Thymus (tissue), 11 donors: ENCODE results near the gene HIPK2. TPM values are rescaled to one million over a fixed set of nuclear protein-coding genes. Genes with fewer than 3 reads are reported as not detected.

Experiments used
- DNase-seq, 9 donors: peaks; one replicate each; pipeline ENCODE4 v3.0.0-alpha.2; 2013; ENCODE audit warnings: low spot score in 9 of 9, low read depth in 6 of 9, missing footprints in 1 of 9
- H3K27ac ChIP-seq, 2 donors: one replicate each; pipeline ENCODE4 v1.5.1; 2013; ENCODE audit warnings: control low read depth in 1 of 2, low read depth in 1 of 2, low read length in 1 of 2, mild to moderate bottlenecking in 1 of 2, moderate library complexity in 1 of 2
- H3K27me3 ChIP-seq, 2 donors: one replicate each; pipeline ENCODE4 v1.5.1; 2013; ENCODE audit warnings: low read length in 1 of 2; ENCODE audit not compliant: control insufficient read depth in 2 of 2, insufficient read depth in 1 of 2
- H3K36me3 ChIP-seq, 2 donors: one replicate each; pipeline ENCODE4 v1.5.1; 2013; ENCODE audit warnings: low read length in 1 of 2, mild to moderate bottlenecking in 1 of 2, moderate library complexity in 1 of 2; ENCODE audit not compliant: control insufficient read depth in 2 of 2, insufficient read depth in 2 of 2
- H3K4me1 ChIP-seq, 2 donors: one replicate each; pipeline ENCODE4 v1.5.1; 2013; ENCODE audit warnings: low read length in 2 of 2; ENCODE audit not compliant: control insufficient read depth in 2 of 2, insufficient read depth in 2 of 2
- H3K4me3 ChIP-seq, 2 donors: one replicate each; pipeline ENCODE4 v1.5.1; 2013; ENCODE audit warnings: low read length in 2 of 2, control low read depth in 1 of 2, mild to moderate bottlenecking in 1 of 2
- H3K9me3 ChIP-seq, 2 donors: one replicate each; pipeline ENCODE4 v1.5.1; 2013; ENCODE audit warnings: low read length in 1 of 2, mild to moderate bottlenecking in 1 of 2; ENCODE audit not compliant: control insufficient read depth in 2 of 2, insufficient read depth in 1 of 2
- WGBS: extraction: QIAGEN DNeasy Blood & Tissue Kit; methylation state at CpG from one replicate; pipeline ENCODE4 v1.1.7; 2013; 5-methylcytosine and 5-hydroxymethylcytosine counted together
- polyA plus RNA-seq: library from polyadenylated mRNA; stranded (reverse); fragments of 200-250 nt; gene quantifications from one replicate; pipeline ENCODE4 v1.2.3, GENCODE V29; 2013
- total RNA-seq: library from RNA; stranded (reverse); fragments of 120-200 nt; gene quantifications from one replicate; pipeline ENCODE4 v1.2.4, GENCODE V29; 2013
- donor health status: healthy.

Gene HIPK2
- total and polyA plus RNA-seq, 2 donors, result 3.4 to 5.8 TPM

DNA sequence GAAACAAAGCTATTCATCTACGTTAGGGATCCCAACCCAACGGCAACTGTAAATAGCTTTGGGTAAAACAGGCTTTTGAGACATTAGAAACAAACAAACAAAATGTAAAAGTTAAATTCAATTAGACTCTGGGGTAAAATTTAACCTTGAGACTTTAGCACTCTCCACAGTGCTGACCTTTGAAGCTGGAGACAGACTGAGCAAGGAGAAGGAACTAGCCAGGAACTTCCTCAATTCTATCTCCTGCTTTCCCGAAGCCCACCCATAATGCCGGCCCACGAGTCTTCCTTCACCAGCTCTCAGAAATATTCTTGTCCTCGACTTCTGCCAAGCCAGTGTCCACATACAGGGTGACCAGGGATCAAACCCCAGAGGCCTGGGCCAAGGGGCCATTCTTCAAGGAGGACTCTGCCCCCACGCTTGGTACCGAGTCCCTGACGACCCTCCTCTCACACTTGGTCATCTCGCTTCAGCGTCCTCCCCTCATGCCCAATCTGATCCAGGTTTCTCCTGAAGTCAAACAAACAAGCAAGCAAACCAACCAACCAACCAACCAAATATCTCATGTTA, 114.1 kb downstream of the HIPK2 start:
- H3K4me1 ChIP-seq, result peaks cover 0 to 2% of the 10 kb centered on the region in 2 donors
- no peak overlapping the region for H3K27ac ChIP-seq

DNA sequence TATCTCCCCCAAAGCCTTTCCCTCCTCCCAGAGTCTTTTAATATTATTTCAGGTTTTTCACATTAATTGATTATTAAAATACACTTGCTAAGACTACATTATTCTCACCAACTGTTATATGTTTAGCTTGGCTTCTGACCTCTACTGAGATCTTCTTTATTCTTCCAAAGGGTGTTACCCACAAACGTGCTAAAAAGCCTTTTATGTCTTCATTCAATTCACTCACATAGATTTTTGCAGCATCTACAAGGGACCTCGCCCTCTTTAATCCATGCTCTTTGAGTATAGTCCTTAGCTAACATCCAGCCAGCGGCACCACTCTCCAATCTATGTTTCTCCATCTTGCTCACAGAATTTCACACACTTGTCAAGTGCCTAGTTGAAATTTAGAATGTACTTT, 115.9 kb downstream of the HIPK2 start:
- DNase-seq, result no peak
- Histone ChIP-seq H3K27ac (no peak overlapping the region), H3K27me3 (no peaks in the 10 kb centered on the region), H3K9me3 (no peaks in the 10 kb centered on the region), H3K36me3 (peaks cover 0 to 4% of the 10 kb centered on the region in 2 donors), H3K4me3 (no peak overlapping the region), H3K4me1 (peaks cover 0 to 2% of the 10 kb centered on the region in 2 donors)
- 88% methylated on average over 3 of the region's 3 CpGs for WGBS

More for the DNA sequence above, 114.1 kb downstream of the HIPK2 start:
- DNase-seq, result no peak
- 95% methylated on average over 11 of the region's 11 CpGs for WGBS
- peaks cover 0 to 4% of the 10 kb centered on the region in 2 donors for H3K36me3 ChIP-seq
- no peaks in the 10 kb centered on the region for H3K27me3 ChIP-seq
- no peak overlapping the region for H3K4me3 ChIP-seq
- no peaks in the 10 kb centered on the region for H3K9me3 ChIP-seq

DNA sequence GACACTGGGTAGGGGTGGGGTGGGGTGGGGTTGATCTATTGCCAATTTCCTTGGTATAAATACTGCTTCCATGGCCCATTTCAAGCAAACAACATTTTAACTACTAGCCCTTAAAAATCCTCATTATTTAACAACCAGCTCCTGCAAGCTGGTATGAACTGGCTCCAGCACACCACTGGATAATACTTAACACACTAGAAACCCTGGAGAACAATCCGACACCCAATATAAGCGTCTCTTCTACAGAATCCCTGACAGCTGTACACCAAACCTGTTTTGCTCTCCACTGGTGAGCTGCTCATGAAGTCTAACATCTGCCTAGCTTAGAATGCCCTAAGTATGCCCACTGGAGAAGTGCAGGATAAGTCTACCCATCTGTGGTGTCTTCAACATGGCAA, 116.8 kb downstream of the HIPK2 start:
- WGBS, result 98% methylated on average over 2 of the region's 2 CpGs
- H3K36me3 ChIP-seq, result peaks cover 0 to 4% of the 10 kb centered on the region in 2 donors
- no peak for DNase-seq
- H3K27ac ChIP-seq, result no peak overlapping the region
- peaks cover 0 to 3% of the 10 kb centered on the region in 2 donors for H3K4me1 ChIP-seq
- no peaks in the 10 kb centered on the region for H3K9me3 ChIP-seq
- H3K4me3 ChIP-seq, result no peak overlapping the region
- no peaks in the 10 kb centered on the region for H3K27me3 ChIP-seq

DNA sequence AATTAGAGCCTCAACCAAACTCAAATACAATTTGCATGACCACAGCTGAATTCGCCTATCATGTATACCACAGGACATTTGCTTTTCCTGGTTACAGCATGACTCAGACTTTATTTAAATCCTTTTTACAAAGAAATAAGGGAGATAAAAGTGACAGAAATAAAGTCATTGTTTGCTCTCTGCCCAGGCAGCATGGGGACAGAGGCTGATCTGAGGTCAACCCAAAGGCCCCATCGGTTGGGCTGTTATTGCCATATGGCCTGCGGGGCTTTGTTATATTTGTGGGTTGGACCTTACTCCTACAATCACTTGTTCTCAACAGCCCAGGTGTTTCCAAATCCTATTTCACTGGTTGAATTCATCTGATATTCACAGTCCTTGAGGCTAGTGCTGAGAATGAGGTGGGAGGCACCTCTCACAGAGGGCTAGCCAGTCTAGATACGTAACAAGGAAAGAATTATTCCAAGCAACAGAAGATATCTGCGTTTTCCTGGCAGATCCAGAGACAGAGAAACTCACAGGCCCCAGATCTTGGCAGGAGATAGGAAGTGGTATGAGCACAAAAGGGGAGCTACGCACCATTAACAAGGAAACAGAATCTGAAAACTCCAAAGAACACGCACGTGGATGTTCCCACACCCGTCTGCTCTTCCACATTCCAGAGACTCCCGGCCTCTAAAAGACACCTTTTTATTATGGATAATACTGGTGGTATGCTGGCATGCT, 117.3 kb downstream of the HIPK2 start:
- Histone ChIP-seq H3K27ac (no peak overlapping the region), H3K9me3 (no peaks in the 10 kb centered on the region), H3K36me3 (peaks cover 0 to 4% of the 10 kb centered on the region in 2 donors), H3K27me3 (no peaks in the 10 kb centered on the region), H3K4me3 (no peak overlapping the region), H3K4me1 (peaks cover under 1 to 8% of the 10 kb centered on the region in 2 donors)
- DNase-seq, result no peak
- 93% methylated on average over 10 of the region's 10 CpGs for WGBS

DNA sequence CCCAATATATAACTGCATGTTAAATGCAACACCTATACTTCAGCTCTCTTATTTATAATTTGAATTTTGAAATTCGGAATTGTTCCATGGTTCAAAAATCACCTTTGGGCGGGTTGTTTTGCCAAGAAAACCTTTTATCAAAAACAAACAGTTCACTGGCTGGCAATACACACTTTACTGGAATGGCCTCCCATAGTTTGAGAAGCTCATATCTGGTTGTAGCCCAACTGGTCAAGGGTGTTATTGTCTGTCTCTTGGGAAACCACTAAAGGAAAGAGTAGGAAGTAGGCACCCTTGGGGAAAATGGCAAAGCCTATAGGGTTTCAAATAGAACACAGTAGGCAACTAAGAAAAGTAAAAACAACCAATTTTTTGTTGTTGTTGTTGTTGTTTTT, 117.9 kb downstream of the HIPK2 start:
- Histone ChIP-seq H3K27me3 (no peaks in the 10 kb centered on the region), H3K9me3 (no peaks in the 10 kb centered on the region), H3K27ac (no peak overlapping the region), H3K36me3 (peaks cover 0 to 2% of the 10 kb centered on the region in 2 donors), H3K4me1 (peaks cover 5 to 14% of the 10 kb centered on the region in 2 donors), H3K4me3 (no peak overlapping the region)
- DNase-seq, result no peak
- 98% methylated on average over 2 of the region's 2 CpGs for WGBS

GRCh38 chr7:139658908-139659675, 118.7 kb downstream of the HIPK2 start:
- 95% methylated on average over 14 of the region's 14 CpGs for WGBS
- Histone ChIP-seq H3K9me3 (no peaks in the 10 kb centered on the region), H3K27me3 (no peaks in the 10 kb centered on the region), H3K4me1 (peaks cover 5 to 19% of the 10 kb centered on the region in 2 donors), H3K36me3 (peaks cover 0 to 2% of the 10 kb centered on the region in 2 donors), H3K27ac (no peak overlapping the region), H3K4me3 (no peak overlapping the region)
- DNase-seq, result no peak

- Histone ChIP-seq H3K36me3 (peaks cover 0 to 3% of the 10 kb centered on the region in 2 donors), H3K4me3 (no peak overlapping the region), H3K4me1 (peaks cover 5 to 21% of the 10 kb centered on the region in 2 donors), H3K27ac (no peak overlapping the region), H3K9me3 (no peaks in the 10 kb centered on the region), H3K27me3 (no peaks in the 10 kb centered on the region)
- no peak for DNase-seq
- WGBS, result 94% methylated on average over 3 of the region's 3 CpGs
Measured at GRCh38 chr7:139658296-139658695, 119.5 kb downstream of the HIPK2 start.

DNA sequence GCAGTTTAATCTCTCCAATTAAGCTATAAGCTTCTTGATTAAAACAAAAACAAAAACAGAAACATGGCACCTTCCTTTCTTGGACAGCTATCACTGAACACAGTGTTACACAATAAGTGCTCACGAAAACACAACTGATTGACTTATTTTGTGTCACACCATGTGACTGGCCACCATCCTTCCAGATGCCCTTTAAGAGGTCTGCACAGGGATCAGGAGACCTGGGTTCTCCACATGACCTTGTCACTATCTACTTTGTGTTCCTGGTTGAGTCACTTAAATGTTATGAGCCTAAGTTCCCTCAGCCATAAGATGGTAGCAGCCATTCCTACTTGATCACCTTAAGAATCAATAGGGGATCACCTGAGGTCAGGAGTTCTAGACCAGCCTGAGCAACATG, 120.1 kb downstream of the HIPK2 start:
- no peak overlapping the region for H3K4me3 ChIP-seq
- H3K4me1 ChIP-seq, result peaks cover 5 to 25% of the 10 kb centered on the region in 2 donors
- no peaks in the 10 kb centered on the region for H3K27me3 ChIP-seq
- no peak overlapping the region for H3K27ac ChIP-seq
- H3K9me3 ChIP-seq, result no peaks in the 10 kb centered on the region
- WGBS, result 100% methylated on average over 1 of the region's 1 CpG
- DNase-seq, result no peak
- peaks cover 0 to 5% of the 10 kb centered on the region in 2 donors for H3K36me3 ChIP-seq

- peaks cover 0 to 5% of the 10 kb centered on the region in 2 donors for H3K36me3 ChIP-seq
- peaks cover 5 to 23% of the 10 kb centered on the region in 2 donors for H3K4me1 ChIP-seq
- DNase-seq, result no peak
- no peaks in the 10 kb centered on the region for H3K27me3 ChIP-seq
- WGBS, result 96% methylated on average over 6 of the region's 6 CpGs
- no peak overlapping the region for H3K4me3 ChIP-seq
- H3K27ac ChIP-seq, result no peak overlapping the region
- H3K9me3 ChIP-seq, result no peaks in the 10 kb centered on the region
Measured at GRCh38 chr7:139656387-139656786, 121.4 kb downstream of the HIPK2 start.
